HG03139 (cell line): Measurements from ENCODE around the gene IL20RB.
A peak's percentile ranks its signal among the peaks of the same experiment; 100 is the strongest.

Source experiments
- ATAC-seq: cut with Tn5 transposase; IDR thresholded peaks from one replicate; pipeline ENCODE4 v1.9.1; 2021; ENCODE audit not compliant: unreplicated experiment

Gene IL20RB

GRCh38 chr3:137026701-137027100, 68.9 kb downstream of the IL20RB start:
- ATAC-seq = no peak

- ATAC-seq = peak; percentile 75
These were observed 74.8 kb downstream of the IL20RB start for GRCh38 chr3:137032465-137033120.

DNA sequence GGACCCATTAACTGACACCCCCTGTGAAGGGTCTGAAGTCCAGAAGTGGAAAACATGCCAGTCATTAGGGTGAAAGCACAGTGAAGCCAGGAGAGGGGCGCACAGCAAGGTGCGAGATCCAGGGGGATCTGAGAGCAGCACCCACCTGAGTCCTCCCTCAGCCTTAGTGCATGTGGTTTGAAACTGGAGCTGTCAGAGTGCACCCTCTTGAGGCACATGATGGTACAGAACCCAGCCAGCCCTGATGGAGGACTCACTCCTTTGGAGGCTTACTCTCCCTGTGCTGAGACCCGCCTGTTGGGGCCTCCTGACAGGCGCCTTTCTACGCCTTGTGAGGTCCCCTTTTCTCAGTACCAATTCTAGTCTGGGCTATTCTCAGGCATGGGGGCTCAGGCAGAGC, 77.8 kb downstream of the IL20RB start:
- no peak for ATAC-seq

GRCh38 chr3:137039570-137039969, 81.8 kb downstream of the IL20RB start:
- ATAC-seq = no peak

- no peak for ATAC-seq
These were observed 83.5 kb downstream of the IL20RB start for GRCh38 chr3:137041251-137041650.

- no peak for ATAC-seq
These were observed 83.9 kb downstream of the IL20RB start for GRCh38 chr3:137041686-137042085.

GRCh38 chr3:137046747-137047146, 89.0 kb downstream of the IL20RB start:
- ATAC-seq = no peak

DNA sequence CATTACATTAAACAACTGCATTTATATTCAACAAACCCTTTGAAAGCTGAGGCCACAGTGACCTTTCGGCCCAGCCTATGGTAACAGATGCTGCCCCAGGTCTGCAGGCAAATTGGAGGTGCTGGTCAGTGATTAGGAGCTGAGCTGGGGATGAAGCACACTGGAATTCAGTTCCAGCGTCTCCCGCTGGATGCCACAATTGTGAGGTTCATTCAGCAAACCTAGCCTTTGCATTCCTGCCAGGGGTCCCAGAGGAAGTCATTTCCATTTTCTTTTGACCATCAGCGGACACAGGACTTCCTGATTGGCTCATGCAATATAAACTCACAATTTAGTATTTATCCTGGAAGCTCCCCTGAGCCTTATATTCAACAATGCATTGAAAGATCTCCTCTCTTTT, 89.5 kb downstream of the IL20RB start:
- no peak for ATAC-seq

DNA sequence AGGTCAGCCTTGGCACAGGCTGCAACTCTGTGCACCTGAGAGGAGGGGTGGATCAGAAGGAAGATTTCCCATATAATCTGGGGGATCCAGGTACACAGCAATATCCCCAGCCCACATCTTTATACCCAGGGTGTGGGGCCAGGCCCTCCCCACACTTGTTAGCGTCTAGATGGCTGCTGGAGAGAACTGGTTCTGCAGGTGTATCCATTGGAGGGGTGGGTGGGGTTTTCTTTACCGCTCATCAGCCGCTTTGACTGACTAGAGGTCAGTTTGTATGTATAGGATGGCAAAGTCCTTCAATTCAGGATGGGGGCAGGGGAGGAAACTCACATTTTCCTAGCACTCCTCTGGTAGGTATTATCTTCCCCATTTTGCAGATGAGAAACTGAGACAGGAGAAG, 92.5 kb downstream of the IL20RB start:
- no peak for ATAC-seq

GRCh38 chr3:137052298-137052697, 94.5 kb downstream of the IL20RB start:
- no peak for ATAC-seq
